ENCODE results near the gene ATP4B. TPM values are rescaled to one million over a fixed set of nuclear protein-coding genes. Genes with fewer than 3 reads are reported as not detected.

Gene ATP4B
- total RNA-seq, 1 donor = not detected

DNA sequence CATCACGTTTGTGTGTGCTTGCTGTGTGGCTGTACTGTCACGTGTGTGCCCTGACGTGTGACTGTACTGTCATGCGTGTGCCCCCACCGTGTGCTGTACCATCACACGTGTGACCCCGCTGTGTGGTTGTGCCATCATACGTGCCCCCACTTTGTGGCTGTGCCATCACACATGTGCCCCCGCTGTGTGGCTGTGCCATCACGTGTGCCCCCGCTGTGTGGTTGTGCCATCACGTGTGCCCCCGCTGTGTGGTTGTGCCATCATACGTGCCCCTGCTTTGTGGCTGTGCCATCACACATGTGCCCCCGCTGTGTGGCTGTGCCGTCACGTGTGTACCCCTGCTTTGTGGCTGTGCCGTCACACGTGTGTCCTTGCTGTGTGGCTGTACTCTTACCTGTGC lies 47.7 kb downstream of the ATP4B start:
- Histone ChIP-seq H3K36me3 (ENCODE audit: insufficient read depth, low read length) (peaks cover 39% of the 10 kb centered on the region), H3K4me2 (ENCODE audit: insufficient read depth, low read length) (no peak overlapping the region), H3K9me3 (ENCODE audit: low read depth, low read length) (no peaks in the 10 kb centered on the region), H3K4me3 (ENCODE audit: insufficient read depth, low read length) (no peak overlapping the region), H2AFZ (ENCODE audit: low read length) (no peak overlapping the region), H3K27me3 (ENCODE audit: insufficient read depth, low read length) (no peaks in the 10 kb centered on the region), H4K20me1 (ENCODE audit: insufficient read depth, low read length) (peaks cover 62% of the 10 kb centered on the region), H3K79me2 (ENCODE audit: insufficient read depth, low read length) (peaks cover 99% of the 10 kb centered on the region), H3K27ac (ENCODE audit: low read depth, low read length) (no peak overlapping the region), H3K4me1 (ENCODE audit: insufficient read depth, low read length) (no peaks in the 10 kb centered on the region)
- no peak for DNase-seq (ENCODE audit: insufficient read length, low spot score, missing footprints)
- TF ChIP-seq, protein P1, sequence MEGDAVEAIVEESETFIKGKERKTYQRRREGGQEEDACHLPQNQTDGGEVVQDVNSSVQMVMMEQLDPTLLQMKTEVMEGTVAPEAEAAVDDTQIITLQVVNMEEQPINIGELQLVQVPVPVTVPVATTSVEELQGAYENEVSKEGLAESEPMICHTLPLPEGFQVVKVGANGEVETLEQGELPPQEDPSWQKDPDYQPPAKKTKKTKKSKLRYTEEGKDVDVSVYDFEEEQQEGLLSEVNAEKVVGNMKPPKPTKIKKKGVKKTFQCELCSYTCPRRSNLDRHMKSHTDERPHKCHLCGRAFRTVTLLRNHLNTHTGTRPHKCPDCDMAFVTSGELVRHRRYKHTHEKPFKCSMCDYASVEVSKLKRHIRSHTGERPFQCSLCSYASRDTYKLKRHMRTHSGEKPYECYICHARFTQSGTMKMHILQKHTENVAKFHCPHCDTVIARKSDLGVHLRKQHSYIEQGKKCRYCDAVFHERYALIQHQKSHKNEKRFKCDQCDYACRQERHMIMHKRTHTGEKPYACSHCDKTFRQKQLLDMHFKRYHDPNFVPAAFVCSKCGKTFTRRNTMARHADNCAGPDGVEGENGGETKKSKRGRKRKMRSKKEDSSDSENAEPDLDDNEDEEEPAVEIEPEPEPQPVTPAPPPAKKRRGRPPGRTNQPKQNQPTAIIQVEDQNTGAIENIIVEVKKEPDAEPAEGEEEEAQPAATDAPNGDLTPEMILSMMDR (IDR thresholded peaks at IDR 0.05; ENCODE audit: extremely low read depth, low read depth, low read length) = no peak

DNA sequence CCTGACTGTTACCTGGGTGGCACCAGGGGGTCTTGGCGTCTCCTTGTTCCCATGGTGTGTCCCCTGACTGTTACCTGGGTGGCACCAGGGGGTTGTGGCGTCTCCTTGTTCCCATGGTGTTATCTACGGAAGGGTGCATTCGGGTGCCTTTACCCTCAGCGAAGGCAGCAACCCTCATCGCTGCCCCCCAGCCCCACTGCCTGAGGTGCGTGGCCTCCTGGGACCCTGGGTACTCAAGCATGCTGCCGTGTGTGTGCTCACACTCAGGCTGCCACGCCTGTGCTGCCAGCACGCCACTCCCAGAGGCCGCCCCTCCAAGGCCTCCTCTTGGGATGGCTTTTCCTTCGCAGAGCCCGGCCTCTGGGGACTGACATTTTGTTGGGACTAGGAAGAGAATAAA lies 48.4 kb downstream of the ATP4B start:
- Histone ChIP-seq H3K4me1 (ENCODE audit: insufficient read depth, low read length) (no peaks in the 10 kb centered on the region), H3K79me2 (ENCODE audit: insufficient read depth, low read length) (peaks cover 99% of the 10 kb centered on the region), H3K4me2 (ENCODE audit: insufficient read depth, low read length) (no peak overlapping the region), H2AFZ (ENCODE audit: low read length) (no peak overlapping the region), H3K4me3 (ENCODE audit: insufficient read depth, low read length) (no peak overlapping the region), H3K9me3 (ENCODE audit: low read depth, low read length) (no peaks in the 10 kb centered on the region), H3K36me3 (ENCODE audit: insufficient read depth, low read length) (peaks cover 39% of the 10 kb centered on the region), H3K27ac (ENCODE audit: low read depth, low read length) (no peak overlapping the region), H4K20me1 (ENCODE audit: insufficient read depth, low read length) (peaks cover 60% of the 10 kb centered on the region), H3K27me3 (ENCODE audit: insufficient read depth, low read length) (no peaks in the 10 kb centered on the region)
- TF ChIP-seq, protein P1 (IDR thresholded peaks at IDR 0.05; ENCODE audit: extremely low read depth, low read depth, low read length) = no peak
- no peak for DNase-seq (ENCODE audit: insufficient read length, low spot score, missing footprints)

DNA sequence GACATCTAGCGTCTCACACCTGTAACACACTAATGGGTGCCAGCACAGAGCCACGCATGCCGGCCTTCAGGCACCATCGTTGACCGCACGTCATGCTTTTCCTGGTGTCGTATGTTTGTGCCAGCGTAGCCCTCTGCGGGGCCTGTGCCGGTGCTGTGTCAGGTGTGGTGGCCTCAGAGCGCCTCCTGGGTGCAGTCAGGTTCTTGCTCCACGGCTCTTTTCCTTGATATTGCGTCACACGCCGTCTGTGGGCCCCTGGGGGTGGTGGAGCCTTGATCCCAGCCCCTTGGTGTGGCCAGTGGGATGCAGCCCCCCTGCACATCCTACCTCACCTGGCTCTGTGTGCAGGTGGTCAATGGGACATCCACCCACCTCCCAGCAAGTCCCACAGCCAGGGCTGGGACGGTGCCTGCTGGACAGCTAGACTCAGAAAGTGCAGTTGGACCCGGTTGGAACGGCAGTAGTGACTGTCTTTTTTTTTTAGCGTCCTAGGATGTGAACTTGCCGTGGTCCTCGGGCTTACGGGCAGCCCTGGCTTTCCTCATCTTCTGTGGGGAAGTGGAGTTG lies 48.9 kb downstream of the ATP4B start:
- H3K27ac ChIP-seq (ENCODE audit: low read depth, low read length) = no peak overlapping the region
- peaks cover 36% of the 10 kb centered on the region for H3K36me3 ChIP-seq (ENCODE audit: insufficient read depth, low read length)
- H3K79me2 ChIP-seq (ENCODE audit: insufficient read depth, low read length) = peaks cover 99% of the 10 kb centered on the region
- no peak overlapping the region for H2AFZ ChIP-seq (ENCODE audit: low read length)
- peak; percentile 64 for DNase-seq (ENCODE audit: insufficient read length, low spot score, missing footprints)
- TF ChIP-seq, protein P1 (IDR thresholded peaks at IDR 0.05; ENCODE audit: extremely low read depth, low read depth, low read length) = no peak
- H3K4me1 ChIP-seq (ENCODE audit: insufficient read depth, low read length) = no peaks in the 10 kb centered on the region
- H3K4me3 ChIP-seq (ENCODE audit: insufficient read depth, low read length) = no peak overlapping the region
- H3K9me3 ChIP-seq (ENCODE audit: low read depth, low read length) = no peaks in the 10 kb centered on the region
- H4K20me1 ChIP-seq (ENCODE audit: insufficient read depth, low read length) = peaks cover 59% of the 10 kb centered on the region
- H3K27me3 ChIP-seq (ENCODE audit: insufficient read depth, low read length) = no peaks in the 10 kb centered on the region
- H3K4me2 ChIP-seq (ENCODE audit: insufficient read depth, low read length) = no peak overlapping the region

DNA sequence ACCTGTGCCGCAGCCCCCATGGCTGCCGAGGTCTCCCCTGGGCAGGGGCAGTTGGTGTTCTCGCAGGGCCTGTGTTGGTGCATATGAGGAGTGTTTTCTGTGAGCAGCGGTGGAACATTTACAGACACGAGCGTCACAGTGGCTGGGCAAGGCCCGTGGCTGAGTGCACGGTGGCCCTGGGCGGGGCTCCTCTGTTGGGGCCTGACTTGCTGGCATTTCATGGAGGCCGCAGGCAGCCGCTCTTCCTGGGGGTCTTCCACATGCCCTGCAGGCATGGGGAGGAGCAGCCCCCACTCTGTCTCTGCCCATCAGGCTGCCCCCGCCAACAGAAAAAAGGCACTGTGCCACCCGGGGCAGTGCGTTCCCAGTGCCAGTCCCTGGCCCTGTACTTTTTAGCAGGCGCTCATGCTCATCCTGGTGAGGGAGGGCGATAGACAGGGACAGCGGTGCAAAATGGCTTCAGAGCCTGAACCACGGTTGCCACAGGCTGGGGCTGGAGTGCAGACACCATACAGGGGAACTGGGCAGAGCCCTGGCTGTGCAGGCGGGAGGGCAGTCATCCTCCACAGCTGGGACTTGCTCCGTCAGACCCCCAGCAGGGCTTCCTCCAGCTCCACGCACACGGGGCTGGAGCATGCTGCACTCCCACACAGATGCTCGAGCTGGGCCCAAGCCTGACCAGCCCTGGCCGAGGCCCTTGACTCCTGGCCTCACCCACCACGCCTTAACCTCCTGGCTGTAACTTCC lies 49.9 kb downstream of the ATP4B start:
- Histone ChIP-seq H3K4me2 (ENCODE audit: insufficient read depth, low read length) (no peak overlapping the region), H3K27me3 (ENCODE audit: insufficient read depth, low read length) (no peaks in the 10 kb centered on the region), H3K4me3 (ENCODE audit: insufficient read depth, low read length) (no peak overlapping the region), H3K4me1 (ENCODE audit: insufficient read depth, low read length) (no peaks in the 10 kb centered on the region), H3K9me3 (ENCODE audit: low read depth, low read length) (no peaks in the 10 kb centered on the region), H3K27ac (ENCODE audit: low read depth, low read length) (no peak overlapping the region), H2AFZ (ENCODE audit: low read length) (no peak overlapping the region), H3K79me2 (ENCODE audit: insufficient read depth, low read length) (peaks cover 99% of the 10 kb centered on the region), H4K20me1 (ENCODE audit: insufficient read depth, low read length) (peaks cover 59% of the 10 kb centered on the region), H3K36me3 (ENCODE audit: insufficient read depth, low read length) (peaks cover 31% of the 10 kb centered on the region)
- TF ChIP-seq, protein P1 (IDR thresholded peaks at IDR 0.05; ENCODE audit: extremely low read depth, low read depth, low read length) = no peak
- peak; percentile 52 for DNase-seq (ENCODE audit: insufficient read length, low spot score, missing footprints)
